ENCODE data around the gene RPL29.

RPL29 gene

DNA sequence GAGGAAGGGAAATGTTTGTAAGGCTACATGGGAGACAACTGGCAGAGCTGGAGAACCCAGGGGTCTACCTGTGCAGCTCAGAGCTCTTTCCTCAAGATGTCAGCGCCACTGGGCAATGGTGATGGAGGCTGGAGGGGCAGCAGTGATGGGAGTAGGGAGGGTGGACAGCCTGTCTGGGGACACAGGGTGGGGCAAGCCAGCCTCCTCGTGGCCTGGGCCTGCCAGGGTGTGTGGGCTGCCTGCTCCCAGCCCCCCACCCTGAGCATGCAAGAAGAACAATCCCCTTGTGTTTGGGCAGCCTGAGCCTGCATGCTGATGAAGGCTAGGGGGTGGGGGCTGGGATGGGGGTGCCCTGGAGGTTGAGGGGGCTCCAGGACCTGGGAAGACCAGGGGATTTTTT, 29.7 kb downstream of the RPL29 start:
- DNase-seq (ENCODE audit: low read depth, low spot score) = no peak

DNA sequence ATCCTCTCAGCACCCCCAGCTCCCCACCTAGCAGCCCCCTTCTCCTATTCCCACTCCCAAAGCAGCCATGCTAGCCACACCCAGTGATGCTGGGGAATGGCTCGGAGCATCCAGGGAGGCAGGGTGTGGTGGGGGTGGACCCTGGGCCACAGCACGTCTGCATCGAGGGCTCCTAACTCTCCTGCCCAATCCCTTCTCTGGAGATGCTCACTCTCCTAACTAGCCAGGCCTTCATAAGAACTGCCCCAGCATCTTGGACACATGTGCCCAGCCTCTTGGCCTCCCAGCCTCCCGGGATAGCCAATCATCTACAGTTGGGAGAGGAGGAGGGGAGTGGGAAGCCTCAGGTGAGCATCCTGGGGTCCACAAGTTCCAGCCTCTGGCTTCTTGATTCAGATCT, 31.2 kb downstream of the RPL29 start:
- no peak for DNase-seq (ENCODE audit: low read depth, low spot score)

DNA sequence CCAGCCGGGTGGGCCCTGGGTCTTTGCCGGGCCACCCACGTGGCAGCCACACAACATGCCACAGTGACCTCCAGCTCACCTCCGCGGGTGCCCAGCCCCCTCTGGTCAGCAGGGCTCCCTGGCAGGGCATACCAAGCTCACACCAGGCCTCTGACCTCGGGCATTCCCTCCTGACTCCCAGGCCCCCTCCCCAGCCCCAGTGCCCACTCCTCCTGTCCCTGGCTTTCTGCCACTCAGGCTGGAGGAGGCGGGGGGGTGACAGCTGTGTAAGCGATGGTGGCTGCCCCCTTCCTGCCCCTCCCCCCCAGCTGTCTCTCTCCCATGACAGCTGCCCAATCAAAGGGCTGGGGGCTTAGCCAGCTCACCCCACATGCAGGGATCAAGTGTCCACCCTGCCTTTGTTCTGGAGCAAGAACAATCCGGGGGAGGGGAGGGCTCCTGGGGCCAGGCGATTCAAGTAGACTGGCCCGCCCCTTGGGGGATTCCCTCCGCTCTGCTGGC, 31.7 kb downstream of the RPL29 start:
- DNase-seq (ENCODE audit: low read depth, low spot score) = no peak

DNA sequence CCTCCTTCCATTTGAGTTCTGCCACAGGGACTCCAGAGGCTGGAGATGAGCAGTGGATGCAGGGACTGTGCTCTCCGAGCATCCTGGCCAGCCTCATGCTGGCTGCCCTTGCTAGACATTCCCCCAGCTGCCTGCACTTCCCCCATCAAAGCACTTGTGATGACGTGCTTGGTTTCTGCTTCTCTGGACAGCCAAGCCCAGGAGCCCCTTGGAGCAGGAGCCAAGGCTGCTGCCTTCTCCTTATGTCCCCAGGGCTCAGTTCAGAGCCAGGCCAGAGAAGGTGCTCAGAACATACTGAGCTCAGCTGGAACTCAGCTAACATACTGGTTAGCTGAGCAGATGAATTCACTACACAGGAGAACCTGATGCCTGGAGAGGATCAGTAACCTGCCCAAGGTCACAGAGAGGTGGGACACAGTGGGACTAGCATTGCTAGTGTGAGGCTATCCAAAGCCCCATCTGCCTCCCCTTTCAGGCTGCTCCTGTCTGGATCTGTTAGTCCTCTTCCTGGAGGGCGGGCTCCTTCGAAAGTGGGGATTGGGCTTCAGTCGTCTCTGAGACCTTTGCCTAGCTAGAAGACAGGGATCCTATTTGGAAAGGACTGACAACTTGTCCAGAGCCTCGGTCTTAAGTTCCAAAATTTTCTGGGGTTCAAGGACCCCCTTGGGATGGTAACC, 32.7 kb downstream of the RPL29 start:
- DNase-seq (ENCODE audit: low read depth, low spot score) = no peak

DNA sequence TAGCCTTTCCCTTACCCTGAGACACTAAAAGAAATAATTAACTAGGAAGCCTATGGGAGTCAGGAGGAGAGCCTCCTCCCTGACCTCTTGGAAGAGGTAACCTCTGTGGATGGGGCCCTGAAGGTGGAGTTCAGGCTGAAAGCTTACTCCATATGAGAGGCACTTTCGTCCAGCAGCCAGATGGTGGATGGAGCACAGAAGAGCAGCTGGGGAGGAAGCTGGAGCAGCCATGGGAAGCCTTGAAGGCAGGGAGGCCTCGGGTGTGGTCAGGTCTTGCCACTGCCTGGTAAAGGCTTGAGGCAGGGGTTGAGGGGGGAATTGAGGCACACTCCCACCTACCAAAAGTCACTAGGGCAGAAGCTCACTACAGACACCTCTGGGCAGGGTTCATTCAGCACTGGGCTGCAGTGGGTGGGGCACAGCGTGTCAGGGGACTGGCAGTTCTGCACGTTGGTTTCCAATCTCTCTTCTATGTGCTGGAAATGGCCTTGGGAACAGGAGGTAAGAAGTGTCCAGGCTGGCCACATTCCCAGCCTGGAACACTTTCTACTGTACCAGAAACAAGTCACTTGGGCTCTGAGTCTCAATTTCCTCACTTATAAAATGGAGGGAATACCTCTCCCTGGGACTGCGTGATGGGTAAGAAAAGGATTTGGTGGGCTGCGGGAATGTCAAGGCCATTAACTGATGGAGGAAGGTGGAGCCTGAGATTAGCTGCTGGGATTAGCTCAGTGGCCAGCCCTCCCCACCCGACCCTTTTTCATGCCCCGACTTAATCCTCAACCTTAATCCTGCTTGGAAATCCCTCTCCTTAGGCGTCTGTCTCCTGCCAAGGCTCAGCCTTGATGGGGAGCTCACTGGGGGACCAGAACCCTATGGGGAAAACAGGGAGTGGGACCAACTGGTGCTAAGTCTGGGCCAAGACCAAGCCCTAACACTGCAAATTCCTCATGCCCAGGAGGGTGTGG, 33.8 kb downstream of the RPL29 start:
- no peak for DNase-seq (ENCODE audit: low read depth, low spot score)

DNA sequence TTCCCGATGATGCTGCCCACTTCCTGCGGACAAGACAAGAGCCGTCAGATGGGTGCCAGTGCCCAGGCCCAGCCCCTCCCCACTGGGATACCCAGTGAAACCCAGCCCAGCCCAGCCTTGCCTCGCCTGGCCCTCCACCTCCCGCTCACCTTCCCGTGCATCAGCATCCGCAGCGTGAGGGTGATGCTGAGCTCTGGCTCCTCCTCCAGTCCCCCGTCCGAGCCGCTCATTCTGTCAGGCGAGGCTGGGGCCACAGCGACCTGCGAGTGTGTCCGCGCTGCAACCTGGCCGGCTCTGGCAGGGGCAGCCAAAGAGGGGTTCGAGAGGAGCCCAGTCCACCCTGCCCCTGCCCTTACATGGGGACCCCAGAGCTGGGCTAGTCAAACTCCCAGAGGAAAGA, 34.7 kb downstream of the RPL29 start:
- DNase-seq (ENCODE audit: low read depth, low spot score) = no peak

- DNase-seq (ENCODE audit: low read depth, low spot score) = no peak
Observed at GRCh38 chr3:51960386-51960785, 35.3 kb downstream of the RPL29 start.

DNA sequence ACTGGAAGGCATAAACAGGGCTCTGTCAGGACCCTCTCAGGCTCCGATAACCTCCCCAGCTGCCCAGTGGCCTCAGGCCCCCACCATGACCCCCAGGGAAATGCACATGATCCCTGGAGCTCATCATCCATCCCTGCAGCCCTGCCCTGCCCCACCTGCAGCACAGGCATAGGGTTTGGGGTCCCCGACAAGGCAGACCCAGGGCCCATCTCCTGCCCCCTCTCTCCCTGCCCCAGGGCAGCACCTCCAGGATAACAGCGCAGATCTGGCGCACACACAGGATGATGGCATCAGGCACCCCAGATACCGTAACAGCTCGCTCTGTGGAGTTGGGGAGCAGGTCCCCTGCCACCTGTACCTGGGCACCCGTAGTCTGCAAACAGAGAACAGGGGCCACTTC, 36.0 kb downstream of the RPL29 start:
- DNase-seq (ENCODE audit: low read depth, low spot score) = no peak

DNA sequence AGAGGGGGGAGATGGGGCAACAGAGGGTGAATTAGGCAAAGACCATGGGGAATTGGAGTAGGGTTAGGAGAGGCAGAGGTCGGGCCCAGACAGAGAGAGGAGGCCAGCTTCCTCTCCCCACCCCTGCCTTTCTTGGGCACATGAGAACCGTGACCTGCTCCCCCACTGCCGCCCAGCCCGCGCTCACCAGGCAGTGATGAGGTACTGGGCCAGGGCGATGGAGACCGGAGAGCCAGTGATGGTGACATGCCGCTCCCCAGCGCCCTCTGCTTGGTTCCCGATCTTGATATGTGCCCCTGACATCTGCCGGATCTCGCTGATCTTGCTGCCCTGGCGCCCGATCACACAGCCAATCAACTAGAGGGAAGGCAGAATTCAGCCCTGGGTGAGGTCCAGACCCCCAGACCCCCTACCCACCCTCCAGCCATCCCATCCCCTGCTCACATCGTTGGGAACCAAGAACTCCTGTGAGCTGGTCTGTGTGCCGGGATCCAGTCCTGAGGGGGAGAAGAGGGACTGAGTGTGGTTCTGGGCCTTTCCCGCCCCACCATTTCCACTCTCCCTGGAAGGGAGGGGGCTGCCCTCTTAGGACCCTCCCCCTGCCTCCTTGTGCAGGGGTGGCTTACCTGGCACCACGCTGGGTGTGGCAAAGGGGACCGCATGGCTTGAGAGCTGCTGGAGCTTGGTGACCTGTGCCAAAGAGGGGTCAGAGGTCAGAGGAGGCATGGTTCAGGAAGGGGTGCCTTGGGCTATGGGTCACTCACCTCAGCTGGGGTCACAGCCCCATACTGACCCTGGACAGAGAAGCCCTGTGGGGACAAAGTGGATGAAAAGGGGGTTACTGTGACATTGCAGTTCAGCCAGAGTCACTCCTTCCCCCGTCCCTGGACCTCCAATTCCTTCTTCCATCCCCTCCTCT, 36.8 kb downstream of the RPL29 start:
- DNase-seq (ENCODE audit: low read depth, low spot score) = no peak

- DNase-seq (ENCODE audit: low read depth, low spot score) = no peak
Observed at GRCh38 chr3:51957520-51958205, 38.0 kb downstream of the RPL29 start.

GRCh38 chr3:51955893-51956770, 39.6 kb downstream of the RPL29 start:
- no peak for DNase-seq (ENCODE audit: low read depth, low spot score)

GRCh38 chr3:51955175-51955892, 40.4 kb downstream of the RPL29 start, which contains the start of gene GPR62:
GPR62 (plus strand) TSS chr3:51955381; CDS start chr3:51955653, 272 bp downstream.
- DNase-seq (ENCODE audit: low read depth, low spot score) = no peak

- DNase-seq (ENCODE audit: low read depth, low spot score) = no peak
Observed at GRCh38 chr3:51954713-51955112, 41.0 kb downstream of the RPL29 start.

GRCh38 chr3:51954105-51954504, 41.6 kb downstream of the RPL29 start:
- no peak for DNase-seq (ENCODE audit: low read depth, low spot score)

DNA sequence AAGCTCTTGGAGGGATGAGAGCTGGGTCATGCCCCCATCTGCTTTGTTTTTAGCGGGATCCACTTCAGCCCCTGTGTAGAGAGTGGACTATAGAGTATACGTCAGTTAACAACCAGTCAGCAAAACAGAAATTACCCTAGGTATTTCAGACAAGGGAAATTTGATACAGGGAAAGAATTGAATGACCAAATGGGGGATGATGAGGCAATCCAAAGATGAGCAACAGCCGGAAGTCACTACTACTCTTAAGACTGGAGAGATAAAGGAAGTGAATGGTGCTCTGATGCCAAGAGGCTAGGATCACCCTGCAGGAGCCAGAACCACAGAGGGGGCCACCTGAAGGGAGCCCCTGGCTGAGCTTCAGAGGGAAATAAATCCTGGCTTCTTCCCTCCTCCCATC, 42.2 kb downstream of the RPL29 start:
- DNase-seq (ENCODE audit: low read depth, low spot score) = no peak

- DNase-seq (ENCODE audit: low read depth, low spot score) = no peak
Observed at GRCh38 chr3:51950899-51951298, 44.8 kb downstream of the RPL29 start.

GRCh38 chr3:51949121-51949520, 46.6 kb downstream of the RPL29 start:
- no peak for DNase-seq (ENCODE audit: low read depth, low spot score)

- no peak for DNase-seq (ENCODE audit: low read depth, low spot score)
Observed at GRCh38 chr3:51948016-51948580, 47.6 kb downstream of the RPL29 start.
